Measurements from ENCODE around the gene PARP15.

- TF ChIP-seq CTCF (conservative IDR thresholded peaks at IDR 0.05; ENCODE audit: low read depth in 2 of 2) (no peak), POLR2AphosphoS5 (IDR thresholded peaks at IDR 0.05; ENCODE audit: low read depth) (no peak), JUNB (IDR thresholded peaks at IDR 0.05; ENCODE audit: unreplicated experiment) (no peak), REST (IDR thresholded peaks at IDR 0.05; ENCODE audit: unreplicated experiment) (no peak), CREB1 (CRISPR knock-in tag; IDR thresholded peaks at IDR 0.05; ENCODE audit: low read depth) (no peak), EZH2 (IDR thresholded peaks at IDR 0.05; ENCODE audit: low read depth, unreplicated experiment) (no peak)
Measured at GRCh38 chr3:122562923-122563716, 14.3 kb upstream of the PARP15 start.
